ENCODE results near the gene RTN4. TPM values are rescaled to one million over a fixed set of nuclear protein-coding genes. Genes with fewer than 3 reads are reported as not detected.

Gene RTN4
- total RNA-seq, 1 experiment from 2014 or later, result 200 TPM

DNA sequence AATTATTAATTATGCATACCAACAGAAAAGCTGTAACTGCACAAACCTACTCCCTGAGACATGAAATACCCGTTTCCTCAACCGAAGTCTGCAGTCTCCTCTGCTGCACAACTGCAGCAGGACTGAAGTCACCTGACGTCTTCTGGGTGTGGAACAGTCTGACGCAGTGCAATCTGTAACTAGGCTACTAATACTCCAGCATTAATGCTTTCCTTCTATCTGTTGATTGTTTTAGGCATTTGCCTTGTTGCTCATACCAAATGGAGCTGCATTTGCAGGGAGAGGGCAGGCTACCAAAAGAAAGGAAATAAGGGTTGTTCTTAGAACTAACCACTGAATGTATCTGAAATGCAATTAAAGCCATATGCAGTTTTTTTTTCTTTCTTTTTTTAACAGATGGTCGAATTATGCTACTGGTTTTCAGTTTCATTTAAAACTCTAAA lies 40.1 kb downstream of the RTN4 start:
- H3K4ac ChIP-seq (ENCODE audit: low read depth, low read length), result no peak overlapping the region
- no peak overlapping the region for H2BK20ac ChIP-seq (ENCODE audit: low read depth, low read length, poor library complexity, severe bottlenecking)
- H4K91ac ChIP-seq (ENCODE audit: insufficient read length, low read depth, low read length), result no peak overlapping the region
- H3K4me1 Mint-ChIP-seq, result peaks cover 54 to 66% of the 10 kb centered on the region in 2 experiments
- no peak overlapping the region for H2AFZ ChIP-seq (ENCODE audit: low read length)
- no peak overlapping the region for H4K5ac ChIP-seq (ENCODE audit: insufficient read length, low read depth, low read length)
- H3K27ac ChIP-seq (ENCODE audit: insufficient read length, low read depth, low read length), result no peak overlapping the region
- H3K23me2 ChIP-seq (ENCODE audit: insufficient read length, low read depth, low read length, poor library complexity, severe bottlenecking), result no peaks in the 10 kb centered on the region
- H4K8ac ChIP-seq (replicated peaks; ENCODE audit: insufficient read length, low read depth, low read length), result no peak overlapping the region
- H3K79me2 ChIP-seq (ENCODE audit: insufficient read depth, low read length), result peaks cover 41% of the 10 kb centered on the region
- DNase-seq, result no peak
- TF ChIP-seq, protein P1, sequence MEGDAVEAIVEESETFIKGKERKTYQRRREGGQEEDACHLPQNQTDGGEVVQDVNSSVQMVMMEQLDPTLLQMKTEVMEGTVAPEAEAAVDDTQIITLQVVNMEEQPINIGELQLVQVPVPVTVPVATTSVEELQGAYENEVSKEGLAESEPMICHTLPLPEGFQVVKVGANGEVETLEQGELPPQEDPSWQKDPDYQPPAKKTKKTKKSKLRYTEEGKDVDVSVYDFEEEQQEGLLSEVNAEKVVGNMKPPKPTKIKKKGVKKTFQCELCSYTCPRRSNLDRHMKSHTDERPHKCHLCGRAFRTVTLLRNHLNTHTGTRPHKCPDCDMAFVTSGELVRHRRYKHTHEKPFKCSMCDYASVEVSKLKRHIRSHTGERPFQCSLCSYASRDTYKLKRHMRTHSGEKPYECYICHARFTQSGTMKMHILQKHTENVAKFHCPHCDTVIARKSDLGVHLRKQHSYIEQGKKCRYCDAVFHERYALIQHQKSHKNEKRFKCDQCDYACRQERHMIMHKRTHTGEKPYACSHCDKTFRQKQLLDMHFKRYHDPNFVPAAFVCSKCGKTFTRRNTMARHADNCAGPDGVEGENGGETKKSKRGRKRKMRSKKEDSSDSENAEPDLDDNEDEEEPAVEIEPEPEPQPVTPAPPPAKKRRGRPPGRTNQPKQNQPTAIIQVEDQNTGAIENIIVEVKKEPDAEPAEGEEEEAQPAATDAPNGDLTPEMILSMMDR (conservative IDR thresholded peaks at IDR 0.05), result no peak
- H3T11ph ChIP-seq (ENCODE audit: low read length), result no peak overlapping the region
- no peak overlapping the region for H3K18ac ChIP-seq (ENCODE audit: insufficient read length, low read depth, low read length)
- no peak overlapping the region for H3K23ac ChIP-seq (ENCODE audit: insufficient read length, low read depth, low read length)
- no peak overlapping the region for H2BK15ac ChIP-seq (ENCODE audit: low read depth, low read length)
- no peak overlapping the region for H2AK5ac ChIP-seq (ENCODE audit: insufficient read length, low read length)
- H3K9me3 Mint-ChIP-seq, result no peaks in the 10 kb centered on the region
- WGBS (ENCODE audit: extremely low coverage, insufficient read length, low lambda C conversion rate), result no CpG with 5 or more reads among the region's 5 CpGs
- H3K9ac ChIP-seq (ENCODE audit: extremely low read depth, insufficient read length, low read length), result no peak overlapping the region
- no peak overlapping the region for H3K4me2 ChIP-seq (ENCODE audit: insufficient read depth, insufficient read length, low read length)
- peak overlapping the region; percentile 36 to 57 (median 43); a peak in 4 of 7 replicates for H3K27ac Mint-ChIP-seq
- no peaks in the 10 kb centered on the region for H3K9me3 ChIP-seq (ENCODE audit: control insufficient read depth, low read depth, low read length)
- no peaks in the 10 kb centered on the region for H3K27me3 Mint-ChIP-seq (ENCODE audit: low read depth)
- H4K20me1 ChIP-seq (ENCODE audit: control insufficient read depth, insufficient read depth, insufficient read length), result no peaks in the 10 kb centered on the region
- H3K4me1 ChIP-seq (ENCODE audit: insufficient read depth, low read length), result peaks cover 3% of the 10 kb centered on the region
- peaks cover 5% of the 10 kb centered on the region for H3K79me1 ChIP-seq (ENCODE audit: insufficient read depth, low read depth, low read length, poor library complexity, severe bottlenecking)
- no peak overlapping the region for H2BK12ac ChIP-seq (ENCODE audit: insufficient read length, low read depth, low read length)
- no peaks in the 10 kb centered on the region for H3K27me3 ChIP-seq (ENCODE audit: insufficient read depth, low read length)
- no peak overlapping the region for H3K56ac ChIP-seq (ENCODE audit: insufficient read length, low read depth, low read length)
- no peak overlapping the region for H3K4me3 Mint-ChIP-seq
- no peak overlapping the region for H2BK120ac ChIP-seq (ENCODE audit: low read depth, low read length, poor library complexity, severe bottlenecking)
- H3K36me3 Mint-ChIP-seq (ENCODE audit: insufficient read depth in 1 of 3, low read depth in 3 of 3), result no peaks in the 10 kb centered on the region
- no peak overlapping the region for H2BK5ac ChIP-seq (ENCODE audit: insufficient read length, low read length)
- H3K14ac ChIP-seq (ENCODE audit: insufficient read depth, low read length), result no peak overlapping the region

Data from H9 (cell line).